Tibial nerve (tissue), 4 donors: Measurements from ENCODE around the gene CACYBP. TPM values are rescaled to one million over a fixed set of nuclear protein-coding genes. Genes with fewer than 3 reads are reported as not detected.

ENCODE experiments used
- DNase-seq, 2 donors: peaks; one replicate each; pipeline ENCODE4 v3.0.0-alpha.2; 2019; ENCODE audit warnings: low spot score in 2 of 2
- H3K27ac ChIP-seq, 4 donors: fragments of 200-600 bp; sonication (generic) in 3 of 4; one replicate each; pipeline ENCODE4 v1.5.1; 2017 to 2019; ENCODE audit warnings: mild to moderate bottlenecking in 1 of 4
- H3K27me3 ChIP-seq, 2 donors: fragments of 200-600 bp; sonication (generic) in 1 of 2; one replicate each; pipeline versions ENCODE4 v1.5.1 to v1.6.0; 2017 to 2019
- H3K36me3 ChIP-seq, 3 donors: fragments of 200-600 bp; sonication (generic); one replicate each; pipeline ENCODE4 v1.5.1; 2018 to 2019
- H3K4me1 ChIP-seq, 4 donors: fragments of 200-600 bp; sonication (generic) in 3 of 4; one replicate each; pipeline ENCODE4 v1.5.1; 2017 to 2019
- H3K4me3 ChIP-seq, 4 donors: fragments of 200-600 bp; sonication (generic) in 3 of 4; one replicate each; pipeline ENCODE4 v1.5.1; 2017 to 2019; ENCODE audit warnings: mild to moderate bottlenecking in 1 of 4, moderate library complexity in 1 of 4
- H3K9me3 ChIP-seq, 4 donors: fragments of 200-600 bp; sonication (generic) in 3 of 4; one replicate each; pipeline ENCODE4 v1.5.1; 2017 to 2019
- CTCF ChIP-seq, 5 experiments: fragments of 200-600 bp in 3 of 5; fragments of 450-650 bp in 2 of 5; sonication (generic) in 3 of 5; IDR thresholded peaks; one replicate each; pipeline ENCODE4 v1.5.1; 2016 to 2019; ENCODE audit warnings: antibody characterized with exemption in 5 of 5, mild to moderate bottlenecking in 3 of 5, moderate library complexity in 2 of 5
- EP300 ChIP-seq, 2 donors: sonication (generic); formaldehyde crosslinking; IDR thresholded peaks; one replicate each; pipeline ENCODE4 v1.6.1; 2017; ENCODE audit warnings: antibody characterized with exemption in 2 of 2, mild to moderate bottlenecking in 1 of 2
- POLR2A ChIP-seq, 2 donors: fragments of 450-650 bp; IDR thresholded peaks; one replicate each; pipeline ENCODE4 v1.6.1; 2017; ENCODE audit warnings: antibody characterized with exemption in 2 of 2, mild to moderate bottlenecking in 2 of 2, moderate library complexity in 2 of 2
- WGBS, 2 donors: methylation state at CpG; one replicate each; pipeline ENCODE4 v1.1.5; 2018; 5-methylcytosine and 5-hydroxymethylcytosine counted together
- total RNA-seq, 4 donors: library from RNA; depleted of rRNA; stranded (reverse); fragments of >200 nt; gene quantifications; one replicate each; pipeline ENCODE4 v1.1.0, GENCODE V29; 2016

Gene CACYBP
- total RNA-seq, 4 donors from 2014 or later = 60.8 to 165 (median 78.2) TPM

GRCh38 chr1:174963529-174964125, 36.1 kb upstream of the CACYBP start:
- H3K36me3 ChIP-seq = no peaks in the 10 kb centered on the region

GRCh38 chr1:174964261-174964971, 35.3 kb upstream of the CACYBP start:
- TF ChIP-seq EP300 (IDR thresholded peaks at IDR 0.05) (peak in 1 of 2 donors; percentile 27), CTCF (IDR thresholded peaks at IDR 0.05) (no peak)
- peaks cover 0 to 54% (median 30%) of the 10 kb centered on the region in 4 donors for H3K4me1 ChIP-seq

More at GRCh38 chr1:174963529-174964125, 36.1 kb upstream of the CACYBP start:
- Histone ChIP-seq H3K27me3 (no peaks in the 10 kb centered on the region), H3K4me3 (no peak overlapping the region), H3K9me3 (no peaks in the 10 kb centered on the region), H3K27ac (peak overlapping the region in 3 of 4 donors; percentile 71 to 82 (median 71)), H3K4me1 (peaks cover 0 to 54% (median 26%) of the 10 kb centered on the region in 4 donors)
- WGBS, 2 donors = 58 to 59% methylated on average over 2 of the region's 2 CpGs
- no peak for DNase-seq
- TF ChIP-seq POLR2A (IDR thresholded peaks at IDR 0.05) = no peak
- TF ChIP-seq EP300 (IDR thresholded peaks at IDR 0.05) = no peak
- no peak for TF ChIP-seq CTCF (IDR thresholded peaks at IDR 0.05)

GRCh38 chr1:174964972-174965361, 34.8 kb upstream of the CACYBP start:
- peaks cover 0 to 54% (median 31%) of the 10 kb centered on the region in 4 donors for H3K4me1 ChIP-seq
- H3K9me3 ChIP-seq = no peaks in the 10 kb centered on the region
- DNase-seq = no peak
- TF ChIP-seq CTCF (IDR thresholded peaks at IDR 0.05) = no peak
- TF ChIP-seq EP300 (IDR thresholded peaks at IDR 0.05) = no peak
- TF ChIP-seq POLR2A (IDR thresholded peaks at IDR 0.05) = no peak
- H3K27me3 ChIP-seq = no peaks in the 10 kb centered on the region
- peak overlapping the region in 2 of 4 donors; percentile 7 to 20 for H3K4me3 ChIP-seq
- no peaks in the 10 kb centered on the region for H3K36me3 ChIP-seq
- H3K27ac ChIP-seq = peak overlapping the region in 3 of 4 donors; percentile 71 to 82 (median 71)
- WGBS, 2 donors = 32 to 67% methylated on average over 1 of the region's 1 CpG

More at GRCh38 chr1:174964261-174964971, 35.3 kb upstream of the CACYBP start:
- H3K4me3 ChIP-seq = peak overlapping the region in 1 of 4 donors; percentile 7
- H3K36me3 ChIP-seq = no peaks in the 10 kb centered on the region
- H3K9me3 ChIP-seq = no peaks in the 10 kb centered on the region
- H3K27ac ChIP-seq = peak overlapping the region in 3 of 4 donors; percentile 71 to 82 (median 71)
- no peak for DNase-seq
- H3K27me3 ChIP-seq = no peaks in the 10 kb centered on the region
- WGBS, 2 donors = 38 to 44% methylated on average over 6 of the region's 6 CpGs

- DNase-seq = no peak
- TF ChIP-seq EP300 (IDR thresholded peaks at IDR 0.05) (no peak), CTCF (IDR thresholded peaks at IDR 0.05) (no peak), POLR2A (IDR thresholded peaks at IDR 0.05) (no peak)
- Histone ChIP-seq H3K4me3 (peak overlapping the region in 2 of 4 donors; percentile 7 to 20), H3K9me3 (no peaks in the 10 kb centered on the region), H3K27ac (peak overlapping the region in 3 of 4 donors; percentile 71 to 82 (median 71)), H3K27me3 (no peaks in the 10 kb centered on the region), H3K36me3 (no peaks in the 10 kb centered on the region), H3K4me1 (peaks cover 0 to 54% (median 31%) of the 10 kb centered on the region in 4 donors)
- WGBS, 2 donors = 43 to 48% methylated on average over 3 of the region's 3 CpGs
Observed at GRCh38 chr1:174965362-174966007, 34.3 kb upstream of the CACYBP start.
